T-helper 1 cell treated with Interleukin-12 subunit alpha and Interleukin-12 subunit beta and Interleukin-4 antibody, amounts not matched to agents 30 ng/mL and 1 ng/mL, for 36 hours (primary cell): Measurements from ENCODE around the gene USH2A. TPM values are rescaled to one million over a fixed set of nuclear protein-coding genes. Genes with fewer than 3 reads are reported as not detected.

Source experiments
- intact Hi-C: fragments of 100-400 bp; cut with micrococcal nuclease; formaldehyde crosslinking; loops from one replicate; pipeline ENCODE4 v1.15.1; 2024
- total RNA-seq: library from RNA; stranded (reverse); gene quantifications from 2 replicates; pipeline ENCODE4 v1.2.3, GENCODE V29; 2022

USH2A gene
- total RNA-seq, 1 donor from 2014 or later = not detected

DNA sequence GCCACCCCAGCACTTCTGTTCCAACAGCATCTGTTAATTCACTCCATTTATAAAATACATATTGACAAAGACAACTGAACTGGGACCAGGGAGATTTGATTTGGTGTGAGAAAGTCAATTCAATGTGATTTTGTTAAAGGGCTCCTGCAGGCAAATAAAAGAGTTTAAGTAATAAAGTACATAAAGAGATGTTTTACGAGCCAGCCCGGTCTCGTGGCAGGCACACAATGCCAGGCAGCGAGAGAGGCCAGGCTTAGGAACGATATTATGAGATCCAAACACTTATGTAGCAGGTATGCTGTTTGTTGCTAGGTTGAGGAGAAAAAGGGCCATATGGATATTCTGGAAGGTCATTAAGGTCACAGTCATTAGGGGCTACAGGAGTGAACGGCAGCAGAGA is 629.1 kb downstream of the USH2A start:
- intact Hi-C loops = no loop called here

DNA sequence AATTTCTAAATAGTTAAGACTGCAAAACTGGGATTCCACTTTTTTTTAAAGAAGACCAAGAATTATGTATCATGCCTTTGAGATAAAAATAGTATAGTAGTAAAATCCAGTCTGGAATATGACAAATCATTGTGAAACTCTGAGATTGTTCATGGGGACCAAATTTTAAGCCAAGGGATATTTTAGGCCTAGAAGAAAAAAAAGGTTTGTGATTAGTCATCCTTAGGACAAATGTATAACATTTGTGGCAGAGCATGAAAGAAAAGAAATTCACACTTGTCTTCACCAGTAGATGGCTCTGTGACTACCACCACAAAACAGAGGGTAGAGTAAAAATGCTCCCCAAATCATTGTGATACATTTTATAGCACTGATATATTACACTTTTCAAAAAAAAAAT is 630.1 kb downstream of the USH2A start:
- intact Hi-C loops = no loop called here

DNA sequence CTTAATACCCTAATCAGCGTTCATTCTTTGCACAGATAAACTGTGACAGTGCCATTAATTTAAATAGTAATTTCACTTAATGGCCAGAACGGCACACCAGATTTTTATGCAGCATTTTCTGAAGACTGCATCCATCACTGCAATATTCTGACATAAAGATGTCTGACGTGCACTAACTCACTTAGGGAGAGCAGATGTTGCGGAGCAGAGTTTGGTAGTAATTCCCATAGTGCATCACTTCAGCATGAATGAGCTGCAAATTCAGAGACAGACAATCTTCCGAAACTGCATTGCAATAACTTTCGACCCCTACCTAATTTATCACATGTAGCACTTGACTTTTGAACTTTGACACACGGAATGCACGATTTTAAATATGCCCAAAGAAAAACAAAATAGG is 630.8 kb downstream of the USH2A start:
- intact Hi-C loops = no loop called here

DNA sequence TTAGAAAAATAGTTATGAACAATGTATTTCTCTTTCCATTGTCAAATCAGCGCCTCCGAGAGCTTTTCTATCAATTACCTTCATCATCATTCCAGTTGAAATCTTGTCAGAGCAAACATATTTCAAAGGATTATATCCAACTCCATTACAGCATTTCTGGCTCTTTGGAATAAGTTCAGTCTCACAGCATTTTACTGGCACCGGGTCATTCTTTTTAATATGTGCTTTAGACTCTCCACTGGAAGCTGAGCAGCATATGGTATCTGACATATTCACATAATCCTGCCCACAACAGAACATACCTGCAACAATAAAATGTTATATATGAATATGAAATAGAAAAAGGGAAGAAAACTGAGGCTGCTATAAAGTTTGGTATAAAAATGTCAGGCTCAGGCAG is 633.3 kb downstream of the USH2A start:
- intact Hi-C loops = no loop called here

DNA sequence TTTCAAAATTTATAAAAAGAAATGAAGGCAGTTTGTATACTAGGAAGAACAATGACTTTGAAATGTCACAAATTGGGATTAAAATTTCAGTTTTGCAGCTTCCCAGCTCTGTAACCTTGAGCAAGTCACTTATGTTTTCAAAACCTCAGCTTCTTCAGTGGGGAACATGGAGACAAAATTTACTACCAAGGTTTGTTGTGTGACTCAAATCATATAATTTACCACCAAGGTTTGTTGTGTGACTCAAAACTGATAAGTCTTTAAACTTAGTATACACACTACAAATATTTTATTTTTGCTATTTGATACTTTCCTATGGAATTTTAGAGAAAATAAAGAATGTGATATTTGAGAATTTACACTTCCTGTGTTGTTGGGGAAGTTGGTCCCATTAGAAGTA is 636.3 kb downstream of the USH2A start:
- intact Hi-C loops = no loop called here

DNA sequence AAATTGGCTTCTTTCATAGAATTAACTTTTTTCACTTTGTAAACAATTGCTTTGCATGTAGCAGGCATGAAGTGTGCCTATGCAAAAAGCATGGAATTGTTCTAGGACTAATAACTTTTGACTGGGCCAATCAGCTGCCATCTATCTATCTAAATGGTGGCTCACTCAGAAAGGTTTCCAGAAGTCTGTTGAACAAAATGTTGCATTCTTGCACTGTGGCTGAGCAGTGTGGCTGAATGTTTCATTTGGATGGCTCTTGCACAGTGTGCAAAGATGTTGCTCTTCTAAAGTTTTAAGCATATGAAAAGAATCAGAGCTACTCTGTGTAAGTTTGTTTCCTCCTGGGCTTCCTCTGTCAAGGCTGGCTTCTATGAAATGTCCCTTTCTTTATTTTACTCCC is 642.6 kb downstream of the USH2A start:
- intact Hi-C loops = no loop called here

DNA sequence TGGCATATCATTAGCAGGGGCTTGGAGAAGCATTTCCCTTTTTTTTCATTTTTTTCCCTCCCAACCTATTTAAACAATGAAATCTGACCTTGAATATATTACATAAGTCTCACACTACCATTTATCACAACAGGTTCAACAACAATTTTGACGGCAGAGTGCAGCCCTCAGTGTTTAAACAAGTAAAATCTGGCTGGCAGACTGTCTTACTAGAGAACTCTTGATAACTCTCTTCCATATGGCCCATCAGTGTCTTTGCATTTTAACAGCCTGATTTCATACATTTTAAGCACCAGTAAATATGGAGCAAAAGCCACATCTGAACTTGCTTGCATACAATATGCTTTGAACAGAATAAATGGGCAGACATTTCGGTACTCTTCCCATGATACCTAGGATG is 643.1 kb downstream of the USH2A start:
- intact Hi-C loops = no loop called here

DNA sequence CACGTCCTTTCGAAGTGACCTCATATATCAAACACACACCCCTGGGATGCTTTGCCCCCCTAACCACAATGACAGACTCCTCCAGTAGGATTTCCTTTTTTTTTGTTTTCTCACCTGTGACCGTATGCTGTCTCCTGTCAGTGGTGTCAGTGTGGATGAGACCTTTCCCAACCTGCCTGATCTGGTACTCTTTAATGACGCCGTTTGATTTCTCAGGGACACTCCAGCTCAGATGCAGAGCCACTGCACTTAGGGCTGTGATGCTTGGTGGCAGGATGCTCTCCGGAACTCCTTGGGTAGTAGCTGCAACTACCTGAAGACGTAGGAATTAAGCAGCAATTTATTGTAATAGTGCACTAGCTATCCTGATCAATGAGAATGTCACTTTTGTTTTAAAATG is 643.5 kb downstream of the USH2A start:
- intact Hi-C loops = no loop called here

DNA sequence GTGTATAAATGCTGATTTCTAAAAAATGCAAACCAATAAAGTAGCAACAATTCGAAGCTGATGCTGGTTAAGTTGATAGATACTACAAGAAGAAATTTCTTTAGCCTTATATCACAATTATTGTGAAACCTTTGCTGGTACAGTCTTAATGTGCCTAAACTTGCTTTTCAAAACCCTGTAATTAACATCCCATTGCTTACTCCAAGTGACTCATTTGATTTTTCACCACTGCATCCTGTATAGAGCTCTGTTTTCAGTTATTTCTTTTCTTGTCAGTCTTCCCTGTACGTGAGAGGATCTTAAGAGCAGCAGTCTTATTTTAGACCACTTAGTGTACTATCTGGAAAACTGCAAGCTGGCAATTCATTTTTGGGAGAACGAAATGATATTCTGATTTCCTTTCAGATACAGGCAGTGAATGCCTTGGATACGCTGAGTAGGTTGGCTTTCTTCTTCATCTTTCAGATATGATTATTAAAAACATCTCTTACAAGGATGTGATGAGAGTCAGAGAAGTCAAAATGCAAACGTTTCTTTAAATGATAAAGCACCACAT is 645.8 kb downstream of the USH2A start:
- intact Hi-C loops = no loop called here

DNA sequence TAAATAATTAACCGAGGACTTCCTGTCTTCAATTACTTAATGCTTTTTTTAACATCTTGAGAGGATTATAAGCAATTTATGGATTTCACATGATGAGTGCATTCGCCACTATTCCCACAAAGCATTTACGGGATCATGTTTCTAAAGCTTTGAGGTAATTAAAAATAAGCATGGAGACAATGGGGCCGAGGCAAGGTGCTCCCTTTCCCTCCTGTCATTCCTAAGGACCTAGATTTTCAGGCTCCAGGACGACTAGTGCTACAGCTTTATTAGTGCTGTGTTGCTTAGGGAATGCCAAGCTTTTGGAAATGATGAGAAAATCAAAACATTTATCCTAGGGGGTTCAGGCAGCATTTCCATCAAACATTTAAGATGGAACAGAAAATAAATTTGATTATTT is 646.9 kb downstream of the USH2A start:
- intact Hi-C loops = no loop called here

DNA sequence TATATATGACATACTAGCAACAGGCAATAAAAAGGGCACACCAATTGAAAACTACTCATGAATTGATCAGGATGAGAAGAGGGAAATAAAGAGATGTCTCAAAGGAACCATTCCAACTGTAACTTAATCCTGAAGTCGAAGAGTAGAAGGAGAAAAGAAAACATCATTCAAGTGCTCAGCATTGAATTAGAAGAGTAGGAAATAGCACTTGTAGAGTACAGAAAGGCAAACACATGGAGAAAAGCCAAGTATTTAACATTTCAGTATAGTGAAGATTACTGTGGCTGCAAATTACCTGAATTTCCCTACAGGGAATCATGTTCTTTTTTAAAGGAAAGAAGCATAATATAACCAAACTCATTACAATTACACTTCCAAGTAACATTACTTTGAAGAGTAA is 651.1 kb downstream of the USH2A start:
- intact Hi-C loops = no loop called here

DNA sequence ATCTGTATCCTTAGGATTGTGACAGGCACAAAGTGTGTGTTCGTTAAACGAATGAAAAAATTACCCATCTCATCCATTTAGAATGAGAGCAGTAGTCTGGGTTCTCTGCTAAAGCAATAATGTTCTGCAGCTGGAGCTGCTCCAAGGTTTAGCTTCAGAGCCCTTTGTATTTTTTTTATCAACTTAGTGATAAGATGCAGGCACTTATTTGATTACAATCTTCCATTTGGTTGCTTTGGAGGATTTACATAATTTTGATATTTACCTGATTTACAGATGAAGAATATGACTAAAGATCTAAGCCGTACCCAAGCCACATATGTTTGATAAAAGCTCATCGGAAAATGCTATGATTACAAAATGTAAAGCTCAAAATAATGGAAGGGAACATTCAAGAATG is 654.9 kb downstream of the USH2A start:
- intact Hi-C loops = no loop called here

DNA sequence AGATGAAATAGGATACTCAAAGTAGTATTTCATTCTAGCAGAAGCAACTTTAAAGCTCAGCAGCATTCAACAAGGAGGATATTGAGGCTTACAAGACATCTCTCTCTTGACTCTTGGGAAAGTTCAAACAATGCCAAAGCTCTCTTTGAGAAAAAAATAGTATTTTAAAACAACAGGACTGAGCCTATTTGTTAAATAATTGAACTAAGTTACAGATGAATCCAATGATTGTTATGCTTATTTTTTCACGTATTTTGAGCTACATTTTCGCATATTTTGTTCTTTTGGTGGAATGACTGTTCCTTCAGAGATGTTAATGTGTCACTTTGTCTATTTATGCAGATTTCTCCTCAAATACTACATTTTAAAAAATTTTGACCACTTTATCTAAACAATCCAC is 655.5 kb downstream of the USH2A start:
- intact Hi-C loops = no loop called here

DNA sequence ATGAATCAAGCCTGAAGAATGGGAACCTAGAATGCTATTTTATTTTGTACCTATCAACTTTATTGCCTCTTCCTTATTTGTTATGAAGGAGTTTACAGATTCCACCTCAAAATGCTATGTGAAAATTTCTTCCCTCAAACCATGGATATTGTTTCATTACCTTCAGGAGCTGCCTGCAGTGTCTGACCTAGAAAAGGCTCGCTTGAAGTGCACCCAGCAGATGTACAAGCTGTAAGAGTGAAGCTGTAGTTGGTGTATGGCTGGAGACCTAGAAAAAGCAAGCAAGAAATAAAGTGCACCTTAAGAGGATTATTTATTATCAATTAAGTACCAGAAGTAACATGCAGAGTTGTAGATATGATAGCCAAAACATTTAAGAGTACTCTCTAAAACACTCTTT is 656.7 kb downstream of the USH2A start:
- intact Hi-C loops = no loop called here

DNA sequence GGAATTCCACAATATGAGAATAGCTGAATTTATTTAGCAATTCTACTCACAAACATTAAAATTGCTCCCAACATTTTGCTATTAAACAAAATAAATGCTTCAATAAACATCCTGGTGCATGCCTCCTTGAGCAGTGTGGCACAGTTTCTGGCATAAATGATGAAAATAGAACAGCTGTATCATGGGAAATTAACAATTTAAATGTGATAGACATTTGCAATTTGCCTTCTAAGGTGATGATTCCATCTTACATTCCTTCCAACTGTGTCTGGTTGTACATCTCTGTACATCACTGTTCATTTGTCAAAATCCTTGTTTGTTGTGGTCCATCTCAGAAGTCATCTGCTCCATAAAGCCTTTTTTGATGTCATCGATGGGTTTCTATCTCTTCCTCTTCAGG is 657.4 kb downstream of the USH2A start:
- intact Hi-C loops = no loop called here

DNA sequence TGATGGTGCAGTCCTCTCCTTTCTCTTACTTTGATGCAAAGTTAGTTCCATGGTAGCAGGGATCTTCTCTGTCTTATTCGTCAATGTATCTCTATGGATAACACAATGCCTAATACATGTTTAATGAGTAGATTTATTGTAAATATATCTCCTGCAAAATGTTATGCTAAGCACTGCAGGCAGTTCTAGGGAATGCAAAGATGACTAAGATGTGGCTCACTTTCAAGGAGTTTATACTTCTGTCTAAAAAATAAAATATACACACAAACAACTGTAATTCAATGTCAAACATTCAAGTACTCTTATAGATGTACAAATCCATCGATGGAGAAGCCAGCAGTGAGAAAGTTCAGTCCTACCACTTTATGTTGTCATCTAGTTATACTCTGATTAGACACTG is 661.8 kb downstream of the USH2A start:
- intact Hi-C loops = no loop called here

DNA sequence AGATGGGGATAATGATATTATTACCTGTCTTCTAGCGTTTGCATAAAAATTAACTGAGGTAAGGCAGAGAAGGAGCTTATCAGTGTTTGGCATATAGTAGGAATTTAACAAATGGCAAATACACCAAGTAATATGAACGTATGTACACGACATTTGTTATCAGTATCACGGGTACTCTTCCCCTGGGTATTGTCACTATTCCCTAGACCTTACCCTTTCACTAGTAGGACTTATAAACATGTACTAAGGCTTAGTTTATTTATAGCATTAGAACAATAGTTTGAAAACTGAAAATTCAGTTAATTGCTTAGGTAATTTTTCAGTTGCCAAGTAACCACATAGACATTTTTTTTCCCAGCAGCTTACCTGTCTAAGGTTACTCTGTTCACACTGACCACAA is 669.1 kb downstream of the USH2A start:
- intact Hi-C loops = no loop called here

DNA sequence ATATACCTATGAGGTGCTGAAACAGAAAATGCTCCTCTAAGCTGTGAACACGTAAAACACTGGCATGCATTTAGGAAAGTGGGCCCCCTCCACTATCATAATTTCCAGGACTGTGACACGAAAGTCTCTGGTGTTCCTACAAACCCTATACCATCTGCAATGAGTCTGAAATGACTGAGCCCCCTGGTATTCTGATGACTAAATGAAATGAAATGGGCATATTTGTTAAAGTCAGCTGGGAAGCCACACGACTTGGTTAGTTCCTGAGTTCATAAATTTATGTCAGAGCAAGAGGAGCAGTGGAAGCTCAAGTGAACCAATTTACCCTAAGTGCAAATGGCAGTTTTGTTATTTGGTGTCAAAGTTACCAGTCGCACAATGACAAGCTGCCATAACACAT is 673.8 kb downstream of the USH2A start:
- intact Hi-C loops = no loop called here

DNA sequence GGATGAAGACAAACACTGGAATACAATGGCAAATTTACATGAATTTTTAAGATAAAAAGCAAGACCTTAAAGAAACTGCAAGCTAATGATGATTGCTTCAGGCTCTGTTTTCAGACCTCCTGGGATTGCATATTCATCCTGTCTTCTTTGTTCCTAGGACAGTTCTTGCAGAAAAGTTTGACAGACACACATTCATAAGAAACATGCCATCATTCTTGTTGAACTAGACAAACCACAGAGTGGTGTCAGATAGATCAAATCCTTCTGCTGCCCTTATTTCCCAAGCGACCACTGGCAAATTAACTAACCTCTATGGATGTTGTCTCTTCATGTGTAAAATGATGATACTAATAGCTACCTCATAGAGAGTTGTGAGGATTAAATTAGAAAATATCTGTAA is 674.8 kb downstream of the USH2A start:
- intact Hi-C loops = no loop called here

DNA sequence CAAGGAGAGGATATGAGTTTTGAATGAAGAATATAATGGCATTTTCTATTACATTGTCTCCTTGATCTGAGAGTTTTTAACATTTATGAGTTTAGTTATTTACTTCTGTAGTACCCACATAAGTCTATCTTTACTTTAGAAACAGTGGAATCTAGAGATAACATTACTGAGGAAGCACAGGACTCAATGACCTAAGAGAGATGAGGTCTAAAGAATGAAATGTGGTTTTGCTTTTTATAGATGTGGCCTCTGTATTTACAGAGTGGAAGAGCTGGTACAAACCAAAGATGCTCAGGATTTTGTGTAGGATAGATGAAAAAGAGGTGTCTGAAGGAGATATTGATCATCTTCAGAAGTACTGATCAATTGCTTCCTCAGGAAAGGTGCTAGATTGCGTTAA is 678.8 kb downstream of the USH2A start:
- intact Hi-C loops = no loop called here

DNA sequence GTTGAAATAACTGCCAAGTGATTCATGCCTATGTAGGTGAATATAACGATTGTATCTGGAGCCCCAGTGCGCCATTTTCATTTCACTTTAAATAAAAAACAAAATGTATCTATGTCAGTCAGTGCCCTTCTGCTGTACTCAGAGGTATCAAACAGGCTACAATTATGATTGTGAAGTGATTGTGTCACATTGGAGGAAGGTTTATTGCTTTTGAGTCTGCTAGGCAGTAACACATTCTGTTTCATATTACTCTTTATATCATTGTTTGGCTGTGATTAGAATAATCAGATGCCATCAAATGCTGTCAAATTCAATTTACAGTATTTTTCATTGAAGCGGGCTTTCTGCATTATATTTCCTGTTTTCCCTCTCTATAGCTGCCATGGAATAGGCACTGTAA is 684.2 kb downstream of the USH2A start:
- intact Hi-C loops = no loop called here

DNA sequence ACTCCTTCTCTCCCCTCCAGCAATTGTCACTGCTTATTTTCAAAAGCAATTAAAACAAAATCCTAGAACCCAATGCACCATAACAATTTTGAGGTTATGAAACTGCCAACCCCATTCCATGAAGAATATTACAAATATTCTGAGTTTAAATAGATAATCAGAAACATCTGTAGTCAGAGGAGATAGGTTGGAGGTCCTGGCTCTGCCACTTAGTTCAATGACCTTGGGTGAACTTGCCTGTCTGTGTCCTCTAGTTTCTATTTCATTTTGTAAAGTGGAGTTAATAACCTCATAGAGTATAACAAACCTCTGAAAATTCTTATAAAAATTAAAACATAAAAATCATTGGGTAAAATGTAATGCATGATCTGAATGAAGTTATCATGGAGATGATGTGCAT is 691.5 kb downstream of the USH2A start:
- intact Hi-C loops = no loop called here

DNA sequence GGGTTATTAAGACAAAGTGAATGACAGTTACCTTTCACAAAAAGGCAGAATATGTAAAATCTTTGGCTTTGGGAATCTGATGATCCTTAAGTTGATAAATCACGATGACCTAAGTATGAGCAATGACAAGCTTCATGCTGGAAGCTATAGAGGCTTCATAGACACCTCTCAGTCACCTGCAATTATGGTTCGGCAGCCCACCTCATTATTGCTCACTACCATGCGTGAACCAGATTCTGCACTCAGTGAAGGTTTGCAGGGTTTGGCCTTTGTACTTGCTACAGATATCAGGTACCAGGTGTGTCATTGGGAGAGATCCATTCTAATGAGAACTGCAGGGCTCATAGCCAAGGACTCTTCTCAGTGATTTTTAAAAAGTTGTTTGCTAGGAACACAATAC is 692.6 kb downstream of the USH2A start:
- intact Hi-C loops = no loop called here

DNA sequence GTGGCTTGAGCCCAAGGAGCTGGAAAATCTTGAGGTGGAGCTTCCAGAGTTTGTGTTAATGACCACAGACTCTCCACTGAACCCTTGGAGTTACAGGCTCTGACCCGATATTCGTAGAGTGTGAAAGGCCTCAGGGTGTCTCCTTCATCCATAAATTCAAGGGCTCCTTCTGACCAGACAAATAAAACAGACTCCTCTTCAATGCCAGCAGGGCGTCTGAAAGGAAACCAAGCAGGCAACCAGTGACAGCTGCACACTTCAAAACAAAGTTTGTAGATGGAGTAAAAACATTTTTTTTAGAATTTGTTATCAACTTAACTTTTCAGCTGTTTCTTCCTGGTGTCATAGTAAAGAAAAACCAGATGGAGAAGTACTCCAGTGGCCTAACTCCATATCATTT is 695.1 kb downstream of the USH2A start:
- intact Hi-C loops = no loop called here
